Ovary (tissue), 3 donors: ENCODE results near the gene LY6G6D.

Experiments used
- CTCF ChIP-seq, 3 donors: fragments of 450-650 bp in 2 of 3; fragments of 200-600 bp in 1 of 3; IDR thresholded peaks; one replicate each; pipeline versions ENCODE4 v1.5.1 to v1.8.0; 2016 to 2022; ENCODE audit warnings: antibody characterized with exemption in 3 of 3, mild to moderate bottlenecking in 1 of 3
- POLR2A ChIP-seq: fragments of 450-650 bp; IDR thresholded peaks from one replicate; pipeline ENCODE4 v1.6.1; 2017; ENCODE audit warnings: antibody characterized with exemption, mild to moderate bottlenecking, moderate library complexity
- donor health status: DM: no; HTN: no; CAD: no.

- TF ChIP-seq POLR2A: peak; percentile 83
- TF ChIP-seq CTCF (IDR thresholded peaks at IDR 0.05): no peak
These were observed 15.0 kb downstream of the LY6G6D start for GRCh38 chr6:31729979-31730630.
